Naive thymus-derived CD4-positive, alpha-beta T cell (primary cell): ENCODE measurements around the gene SCN1B. TPM values are rescaled to one million over a fixed set of nuclear protein-coding genes. Genes with fewer than 3 reads are reported as not detected.

Source experiments
- ATAC-seq: fragments of 150-1000 bp; cut with Tn5 transposase; 2 replicates; pipeline ENCODE4 v1.10.0; 2021; ENCODE audit warnings: mild to moderate bottlenecking, moderate library complexity
- CTCF ChIA-PET: fragments of 350-600 bp; sonication (Branson Sonifier 250); formaldehyde crosslinking; loops from one replicate; lab custom pipeline; 2021; ENCODE audit warnings: antibody characterized with exemption; lab: Charles Lee
- POLR2A ChIA-PET: fragments of 350-600 bp; sonication (Branson Sonifier 250); formaldehyde crosslinking; loops from one replicate; lab custom pipeline; 2021; ENCODE audit warnings: antibody characterized with exemption, inconsistent platforms; lab: Charles Lee
- DNase-seq, 9 donors: peaks; one replicate each; pipeline versions ENCODE4 v3.0.0 to v3.0.0-alpha.2; 2020 to 2022; ENCODE audit warnings: mixed read lengths in 1 of 9
- H3K27ac ChIP-seq: one replicate; pipeline ENCODE4 v1.7.0; 2013; ENCODE audit warnings: mild to moderate bottlenecking, low read depth, low read length, moderate library complexity
- H3K27me3 ChIP-seq, 2 donors: one replicate each; pipeline ENCODE4 v1.7.0; 2013; ENCODE audit warnings: low read length in 2 of 2, mild to moderate bottlenecking in 2 of 2, moderate library complexity in 2 of 2; ENCODE audit not compliant: control insufficient read depth in 2 of 2, insufficient read depth in 2 of 2
- H3K36me3 ChIP-seq, 3 experiments: 1 replicate in 2 of 3; 2 replicates in 1 of 3; pipeline ENCODE4 v1.7.0; 2013; ENCODE audit warnings: low read length in 3 of 3, mild to moderate bottlenecking in 3 of 3, moderate library complexity in 1 of 3; ENCODE audit not compliant: insufficient read depth in 3 of 3, control insufficient read depth in 2 of 3
- H3K4me1 ChIP-seq, 2 donors: one replicate each; pipeline ENCODE4 v1.7.0; 2013; ENCODE audit warnings: low read length in 2 of 2, mild to moderate bottlenecking in 2 of 2, moderate library complexity in 1 of 2; ENCODE audit not compliant: control insufficient read depth in 2 of 2, insufficient read depth in 2 of 2
- H3K4me3 ChIP-seq: 2 replicates; pipeline ENCODE4 v1.7.0; 2013; ENCODE audit warnings: mild to moderate bottlenecking, low read length
- H3K9me3 ChIP-seq, 3 experiments: 1 replicate in 2 of 3; 2 replicates in 1 of 3; pipeline ENCODE4 v1.7.0; 2013; ENCODE audit warnings: low read length in 3 of 3; ENCODE audit not compliant: control insufficient read depth in 2 of 3
- H3K27ac Mint-ChIP-seq, 9 donors: one replicate each; pipeline ENCODE4 v1.8.0; 2020 to 2022; ENCODE audit warnings: mixed read lengths in 9 of 9, mild to moderate bottlenecking in 8 of 9, moderate library complexity in 5 of 9, inconsistent platforms in 2 of 9
- H3K27me3 Mint-ChIP-seq, 5 donors: one replicate each; pipeline ENCODE4 v1.8.0; 2021 to 2022; ENCODE audit warnings: mixed read lengths in 5 of 5, mild to moderate bottlenecking in 1 of 5
- H3K36me3 Mint-ChIP-seq, 5 donors: one replicate each; pipeline ENCODE4 v1.8.0; 2020 to 2022; ENCODE audit warnings: mixed read lengths in 5 of 5, mild to moderate bottlenecking in 3 of 5, inconsistent platforms in 1 of 5
- H3K4me1 Mint-ChIP-seq, 7 donors: one replicate each; pipeline ENCODE4 v1.8.0; 2020 to 2022; ENCODE audit warnings: mixed read lengths in 7 of 7, mild to moderate bottlenecking in 3 of 7, inconsistent platforms in 1 of 7
- H3K4me3 Mint-ChIP-seq, 10 donors: one replicate each; pipeline ENCODE4 v1.8.0; 2020 to 2022; ENCODE audit warnings: mild to moderate bottlenecking in 10 of 10, mixed read lengths in 10 of 10, moderate library complexity in 6 of 10, inconsistent platforms in 2 of 10
- H3K9me3 Mint-ChIP-seq, 11 donors: one replicate each; pipeline ENCODE4 v1.8.0; 2020 to 2022; ENCODE audit warnings: mixed read lengths in 11 of 11, mild to moderate bottlenecking in 4 of 11, inconsistent platforms in 1 of 11, moderate library complexity in 1 of 11
- intact Hi-C, 2 donors: fragments of 100-400 bp; cut with micrococcal nuclease; formaldehyde crosslinking; loops; one replicate each; pipeline ENCODE4 v1.15.1; 2023
- polyA plus RNA-seq, 2 donors: library from polyadenylated mRNA; unstranded; fragments of 300-500 nt; fragmentation: Illumina TruSeq; gene quantifications; one replicate each; pipeline ENCODE4 v1.2.3, GENCODE V29; 2021
- total RNA-seq, 6 experiments: library from RNA in 5 of 6; stranded (reverse) in 5 of 6; gene quantifications; 1 replicate in 5 of 6; 2 replicates in 1 of 6; pipeline ENCODE4 v1.2.3 and lab custom pipeline; 2021 to 2026

The SCN1B gene
- total and polyA plus RNA-seq, 7 experiments from 2014 or later, result 0.23 to 1.9 (median 1.6) TPM; not detected in 1

DNA sequence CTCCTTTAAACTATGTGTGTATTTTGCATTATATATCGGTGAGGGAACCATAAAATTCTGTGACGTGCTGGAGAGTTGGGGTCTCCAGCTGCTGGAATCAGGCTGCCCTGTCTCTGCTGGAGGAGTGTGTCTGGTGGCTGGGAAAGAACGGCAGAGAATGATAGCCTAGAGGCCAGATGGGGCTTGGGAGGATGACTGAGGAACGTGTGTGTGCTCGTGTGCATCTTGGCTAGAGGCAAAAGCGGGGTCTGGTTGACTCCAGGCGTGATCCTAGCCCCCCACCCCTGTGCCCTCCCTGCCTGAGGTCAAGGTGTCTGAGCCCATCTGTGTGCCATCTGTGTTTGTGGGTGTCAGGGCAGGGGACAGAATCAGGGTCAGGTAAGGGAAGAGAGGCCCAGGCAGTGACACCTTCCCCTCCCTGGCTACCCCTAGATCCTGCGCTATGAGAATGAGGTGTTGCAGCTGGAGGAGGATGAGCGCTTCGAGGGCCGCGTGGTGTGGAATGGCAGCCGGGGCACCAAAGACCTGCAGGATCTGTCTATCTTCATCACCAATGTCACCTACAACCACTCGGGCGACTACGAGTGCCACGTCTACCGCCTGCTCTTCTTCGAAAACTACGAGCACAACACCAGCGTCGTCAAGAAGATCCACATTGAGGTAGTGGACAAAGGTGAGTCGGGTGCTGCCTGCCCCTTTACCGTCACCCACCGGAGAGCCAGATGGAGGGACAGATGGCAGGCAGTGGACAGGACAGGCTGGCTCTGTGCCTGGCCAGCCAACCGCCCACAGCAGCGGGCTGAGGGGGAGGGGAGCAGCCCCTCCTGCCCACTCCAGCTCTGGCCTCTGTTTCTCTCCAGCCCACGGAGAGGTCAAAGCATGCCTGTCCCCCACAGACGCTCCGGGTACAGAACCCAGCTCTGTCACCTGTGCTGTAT, 3.1 kb downstream of the SCN1B start:
- Histone ChIP-seq H3K4me3 (no peak overlapping the region), H3K4me1 (peaks cover 0 to 4% of the 10 kb centered on the region in 2 donors), H3K9me3 (no peaks in the 10 kb centered on the region), H3K36me3 (peaks cover 0 to under 1% (median 0%) of the 10 kb centered on the region in 3 experiments), H3K27ac (no peak overlapping the region), H3K27me3 (peaks cover 0 to 5% of the 10 kb centered on the region in 2 donors)
- peak overlapping the region in 2 of 10 donors; percentile 6 to 20 for H3K4me3 Mint-ChIP-seq
- peaks cover 13 to 38% (median 19%) of the 10 kb centered on the region in 5 donors for H3K27me3 Mint-ChIP-seq
- ChIA-PET CTCF (no interaction called here), POLR2A (no interaction called here)
- no peak for ATAC-seq
- peaks cover 5 to 18% (median 13%) of the 10 kb centered on the region in 7 donors for H3K4me1 Mint-ChIP-seq
- intact Hi-C loops, result no loop called here
- no peaks in the 10 kb centered on the region for H3K9me3 Mint-ChIP-seq
- H3K36me3 Mint-ChIP-seq, result peaks cover 0 to 2% (median 0%) of the 10 kb centered on the region in 5 donors
- no peak for DNase-seq
- H3K27ac Mint-ChIP-seq, result peak overlapping the region in 1 of 9 donors; percentile 25

DNA sequence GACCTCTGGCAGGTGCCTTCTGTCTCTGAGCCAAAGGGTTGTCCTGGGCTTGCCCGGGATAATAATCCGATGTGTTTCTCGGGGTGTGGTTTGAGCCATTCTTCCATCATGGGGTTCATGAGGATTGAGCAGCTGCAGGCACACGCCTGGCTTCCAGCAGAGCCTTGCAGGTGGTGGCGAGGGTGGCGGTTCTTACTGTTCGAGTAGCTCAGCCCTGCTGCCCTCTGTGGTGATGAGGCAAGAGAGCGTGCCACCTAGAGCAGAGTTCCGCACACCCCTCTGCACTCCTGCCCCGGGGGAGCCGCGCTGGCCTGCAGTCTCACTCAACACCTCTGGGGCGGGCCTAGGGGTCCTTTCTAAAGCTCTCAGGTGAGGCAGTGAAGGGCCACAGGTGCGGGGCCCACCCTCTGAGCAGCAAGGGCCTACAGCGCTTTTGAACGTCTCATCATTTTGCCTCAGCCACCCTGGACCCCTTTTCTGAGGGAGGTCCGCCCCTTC, 3.8 kb downstream of the SCN1B start:
- DNase-seq (no peak), ATAC-seq (no peak)
- H3K4me1 Mint-ChIP-seq, result peaks cover 5 to 23% (median 18%) of the 10 kb centered on the region in 7 donors
- H3K4me3 Mint-ChIP-seq, result no peak overlapping the region
- Histone ChIP-seq H3K27me3 (peaks cover 0 to 5% of the 10 kb centered on the region in 2 donors), H3K9me3 (no peaks in the 10 kb centered on the region), H3K36me3 (no peaks in the 10 kb centered on the region), H3K4me3 (no peak overlapping the region), H3K27ac (no peak overlapping the region), H3K4me1 (peaks cover 0 to 4% of the 10 kb centered on the region in 2 donors)
- POLR2A ChIA-PET, result interaction anchor here (0.7 kb wide), 1 partner anchor 12 kb away, joined by 3 read pairs; no protein-coding TSS in a partner anchor
- CTCF ChIA-PET, result no interaction called here
- intact Hi-C loops, result no loop called here
- no peaks in the 10 kb centered on the region for H3K9me3 Mint-ChIP-seq
- peaks cover 13 to 40% (median 19%) of the 10 kb centered on the region in 5 donors for H3K27me3 Mint-ChIP-seq
- no peak overlapping the region for H3K27ac Mint-ChIP-seq
- H3K36me3 Mint-ChIP-seq, result no peaks in the 10 kb centered on the region

DNA sequence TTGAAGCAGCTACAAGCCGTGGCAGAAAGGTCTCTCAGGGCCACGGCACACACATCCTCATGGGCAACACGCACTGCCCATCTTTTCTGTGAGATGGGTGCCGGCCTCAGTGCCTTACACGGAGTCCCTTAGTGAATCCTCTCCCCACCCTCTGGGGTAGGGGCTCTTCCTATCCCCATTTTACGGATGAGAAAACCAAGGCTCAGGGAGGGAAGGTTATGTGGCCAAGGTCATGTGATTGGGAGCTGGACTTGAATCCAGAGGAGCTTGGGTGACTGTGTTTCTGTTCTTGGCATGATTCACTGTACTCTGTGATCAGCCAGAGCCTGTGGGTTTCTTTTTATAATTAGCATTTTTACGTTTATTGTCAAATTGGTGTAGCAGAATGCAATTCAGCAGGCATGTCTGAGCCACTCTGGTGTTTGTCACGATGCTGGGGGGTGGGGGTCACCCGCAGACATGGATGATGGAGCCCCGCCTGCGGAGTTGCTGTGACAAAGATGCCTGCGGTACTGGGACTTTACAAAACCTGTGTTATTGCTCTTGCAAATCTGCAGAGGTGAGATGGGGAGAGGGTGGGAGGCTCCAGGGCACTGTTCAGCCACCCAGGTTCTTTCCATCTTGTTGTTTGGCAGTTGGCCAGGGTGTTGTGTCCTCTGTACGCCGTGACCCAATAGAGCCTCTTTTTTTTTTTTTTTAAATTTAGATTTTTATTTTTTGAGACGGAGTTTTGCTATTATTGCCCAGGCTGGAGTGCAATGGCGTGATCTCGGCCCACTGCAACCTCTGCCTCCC, 4.5 kb downstream of the SCN1B start:
- Histone ChIP-seq H3K4me3 (no peak overlapping the region), H3K27me3 (peaks cover 0 to 5% of the 10 kb centered on the region in 2 donors), H3K9me3 (no peaks in the 10 kb centered on the region), H3K4me1 (peaks cover 0 to 2% of the 10 kb centered on the region in 2 donors), H3K36me3 (no peaks in the 10 kb centered on the region), H3K27ac (no peak overlapping the region)
- no peaks in the 10 kb centered on the region for H3K36me3 Mint-ChIP-seq
- no peak for DNase-seq
- no peak overlapping the region for H3K27ac Mint-ChIP-seq
- H3K4me1 Mint-ChIP-seq, result peaks cover 5 to 24% (median 18%) of the 10 kb centered on the region in 7 donors
- ATAC-seq, result no peak
- intact Hi-C loops, result no loop called here
- POLR2A ChIA-PET, result interaction anchor here (0.7 kb wide), 1 partner anchor 13 kb away, joined by 3 read pairs; no protein-coding TSS in a partner anchor
- no peaks in the 10 kb centered on the region for H3K9me3 Mint-ChIP-seq
- CTCF ChIA-PET, result interaction anchor here (0.6 to 0.7 kb wide), 2 partner anchors 16 to 280 kb away, joined by 3 read pairs; no protein-coding TSS in a partner anchor
- no peak overlapping the region for H3K4me3 Mint-ChIP-seq
- peaks cover 13 to 39% (median 16%) of the 10 kb centered on the region in 5 donors for H3K27me3 Mint-ChIP-seq

DNA sequence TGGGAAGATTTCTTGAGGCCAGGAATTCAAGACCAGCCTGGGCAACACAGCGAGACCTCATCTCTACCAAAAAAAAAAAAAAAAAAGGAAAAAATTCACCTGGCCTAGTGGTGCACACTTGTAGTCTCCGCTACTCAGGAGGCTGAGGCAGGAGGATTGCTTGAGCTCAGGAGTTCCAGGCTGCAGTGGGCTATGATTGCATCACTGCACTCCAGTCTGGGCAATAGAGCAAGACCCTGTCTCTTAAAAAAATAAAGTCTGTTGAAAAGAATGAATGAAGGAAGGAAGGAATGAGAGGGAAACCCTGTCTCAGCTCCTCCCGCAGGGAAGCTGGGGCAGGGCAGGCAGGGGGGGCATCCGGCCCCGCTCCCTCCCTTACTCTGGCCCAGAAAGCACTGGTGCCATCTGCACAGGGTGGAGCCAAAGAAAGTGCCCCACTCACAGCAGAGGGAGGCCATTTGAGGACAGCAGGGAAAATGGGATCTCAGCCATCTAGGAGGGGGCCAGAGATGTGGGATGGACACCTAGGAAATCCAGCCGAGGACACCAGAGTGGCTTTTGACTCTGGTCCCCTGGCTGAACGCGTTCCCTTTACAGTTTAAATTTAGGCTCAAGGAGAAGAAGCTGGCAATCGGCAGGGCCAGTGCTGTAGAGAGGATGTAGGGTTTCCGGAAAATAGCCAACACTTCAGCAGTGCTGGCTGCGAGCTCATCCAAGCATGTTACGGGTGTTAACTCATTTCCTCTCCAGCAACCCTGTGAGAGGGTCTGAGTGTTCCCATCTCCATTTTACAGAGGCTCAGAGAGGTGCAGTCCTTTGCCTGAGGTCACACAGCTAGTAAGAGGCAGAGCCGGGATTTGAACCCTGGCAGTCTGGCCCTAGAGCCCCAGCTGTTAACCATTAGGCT, 7.7 kb downstream of the SCN1B start:
- DNase-seq (no peak), ATAC-seq (no peak)
- H3K27ac ChIP-seq, result no peak overlapping the region
- no peaks in the 10 kb centered on the region for H3K27me3 ChIP-seq
- POLR2A ChIA-PET, result interaction anchor here (0.6 to 1.0 kb wide), 3 partner anchors 20 to 174 kb away, joined by 3 to 7 read pairs (median 3); no protein-coding TSS in a partner anchor
- Mint-ChIP-seq H3K4me1 (peaks cover 8 to 39% (median 31%) of the 10 kb centered on the region in 7 donors), H3K9me3 (no peaks in the 10 kb centered on the region), H3K27ac (peak overlapping the region in 1 of 9 donors; percentile 47), H3K27me3 (peaks cover 0 to 41% (median 5%) of the 10 kb centered on the region in 5 donors), H3K4me3 (peak overlapping the region in 1 of 10 donors; percentile 25), H3K36me3 (no peaks in the 10 kb centered on the region)
- no peaks in the 10 kb centered on the region for H3K36me3 ChIP-seq
- intact Hi-C loops, result no loop called here
- no peaks in the 10 kb centered on the region for H3K9me3 ChIP-seq
- no peak overlapping the region for H3K4me3 ChIP-seq
- CTCF ChIA-PET, result interaction anchor here (0.5 to 1.4 kb wide), 2 partner anchors 25 to 171 kb away, joined by 3 to 4 read pairs; no protein-coding TSS in a partner anchor
- H3K4me1 ChIP-seq, result peaks cover 15 to 16% of the 10 kb centered on the region in 2 donors

- H3K36me3 Mint-ChIP-seq, result no peaks in the 10 kb centered on the region
- H3K27ac Mint-ChIP-seq, result peak overlapping the region in 5 of 9 donors; percentile 9 to 72 (median 36)
- DNase-seq (no peak), ATAC-seq (peak; percentile 36)
- H3K4me3 ChIP-seq, result no peak overlapping the region
- POLR2A ChIA-PET, result interaction anchor here (0.6 to 1.0 kb wide), 3 partner anchors 21 to 173 kb away, joined by 3 to 7 read pairs (median 3); no protein-coding TSS in a partner anchor
- peaks cover 0 to 34% (median 0%) of the 10 kb centered on the region in 5 donors for H3K27me3 Mint-ChIP-seq
- no peaks in the 10 kb centered on the region for H3K9me3 Mint-ChIP-seq
- CTCF ChIA-PET, result interaction anchor here (0.5 to 1.4 kb wide), 2 partner anchors 26 to 172 kb away, joined by 3 to 4 read pairs; no protein-coding TSS in a partner anchor
- H3K4me1 ChIP-seq, result peaks cover 15 to 16% of the 10 kb centered on the region in 2 donors
- no peaks in the 10 kb centered on the region for H3K27me3 ChIP-seq
- H3K27ac ChIP-seq, result no peak overlapping the region
- intact Hi-C loops, result no loop called here
- H3K4me3 Mint-ChIP-seq, result peak overlapping the region in 9 of 10 donors; percentile 27 to 92 (median 58)
- no peaks in the 10 kb centered on the region for H3K36me3 ChIP-seq
- no peaks in the 10 kb centered on the region for H3K9me3 ChIP-seq
- peaks cover 9 to 39% (median 32%) of the 10 kb centered on the region in 7 donors for H3K4me1 Mint-ChIP-seq
Observed at GRCh38 chr19:35038623-35039512, 8.6 kb downstream of the SCN1B start.
